ENCODE results near the gene SAMD4B.
"Not testable (repeated sequence)": the region's sequence is repeated elsewhere in the genome, so short reads cannot be mapped to it uniquely, and the experiment has no call there.

SAMD4B gene

DNA sequence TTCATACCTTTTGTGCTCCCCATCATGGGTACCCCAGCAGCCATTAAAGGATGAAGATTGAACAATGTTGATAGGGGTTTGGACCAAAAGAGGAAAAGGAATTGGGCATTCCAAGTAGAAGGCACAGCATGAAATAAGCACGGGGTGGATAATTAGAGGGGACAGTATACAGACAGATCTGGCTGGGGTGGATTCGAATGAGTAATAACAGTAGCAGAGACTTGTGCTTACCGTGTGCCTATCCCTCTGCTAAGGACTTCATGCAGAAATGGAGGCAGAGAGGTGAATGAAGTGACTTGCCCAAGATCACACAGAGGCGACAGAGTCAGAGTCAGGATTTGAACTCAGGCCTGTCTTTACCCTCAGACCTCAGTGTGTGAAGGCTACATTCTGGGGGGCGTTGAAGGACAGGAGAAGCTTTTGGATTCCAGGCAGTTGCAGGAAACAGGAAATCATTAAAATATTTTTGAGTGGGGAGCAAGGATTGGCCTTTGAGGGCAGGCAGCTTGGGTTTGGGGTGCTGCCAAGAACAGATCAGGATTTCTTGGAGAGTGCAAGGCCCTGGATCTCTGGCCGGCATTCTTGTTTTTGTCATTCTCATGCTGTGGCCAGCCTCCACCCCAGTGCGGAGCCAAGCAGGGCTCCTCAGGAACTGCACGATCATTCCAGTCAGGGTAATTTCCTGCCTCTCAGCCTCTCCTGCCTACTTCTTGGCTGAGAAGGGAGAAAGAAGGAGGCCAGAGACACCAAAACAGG, 30.0 kb downstream of the SAMD4B start:
- DNase-seq, result no peak

- no peak for DNase-seq
These were observed 30.7 kb downstream of the SAMD4B start for GRCh38 chr19:39372941-39373340.

DNA sequence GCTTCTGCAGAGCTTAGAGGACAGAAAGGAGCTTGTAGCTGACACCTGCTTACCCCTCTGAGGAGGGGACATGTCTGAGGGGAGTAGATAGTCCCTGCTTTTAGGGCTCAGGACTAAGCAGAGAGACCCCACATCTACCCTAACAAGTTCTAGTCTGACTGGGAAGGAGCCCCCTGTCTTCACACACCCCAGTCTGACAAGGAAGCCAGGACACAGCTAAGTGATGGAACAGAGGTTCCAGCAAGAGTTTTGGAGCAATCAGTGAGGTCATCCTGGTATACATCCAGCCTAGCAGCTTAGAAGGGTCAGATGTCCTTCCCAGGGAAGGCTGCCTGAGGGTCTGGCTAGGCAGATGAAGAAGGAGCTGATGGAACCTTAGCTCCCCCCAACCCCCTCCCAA, 33.7 kb downstream of the SAMD4B start:
- no peak for DNase-seq

DNA sequence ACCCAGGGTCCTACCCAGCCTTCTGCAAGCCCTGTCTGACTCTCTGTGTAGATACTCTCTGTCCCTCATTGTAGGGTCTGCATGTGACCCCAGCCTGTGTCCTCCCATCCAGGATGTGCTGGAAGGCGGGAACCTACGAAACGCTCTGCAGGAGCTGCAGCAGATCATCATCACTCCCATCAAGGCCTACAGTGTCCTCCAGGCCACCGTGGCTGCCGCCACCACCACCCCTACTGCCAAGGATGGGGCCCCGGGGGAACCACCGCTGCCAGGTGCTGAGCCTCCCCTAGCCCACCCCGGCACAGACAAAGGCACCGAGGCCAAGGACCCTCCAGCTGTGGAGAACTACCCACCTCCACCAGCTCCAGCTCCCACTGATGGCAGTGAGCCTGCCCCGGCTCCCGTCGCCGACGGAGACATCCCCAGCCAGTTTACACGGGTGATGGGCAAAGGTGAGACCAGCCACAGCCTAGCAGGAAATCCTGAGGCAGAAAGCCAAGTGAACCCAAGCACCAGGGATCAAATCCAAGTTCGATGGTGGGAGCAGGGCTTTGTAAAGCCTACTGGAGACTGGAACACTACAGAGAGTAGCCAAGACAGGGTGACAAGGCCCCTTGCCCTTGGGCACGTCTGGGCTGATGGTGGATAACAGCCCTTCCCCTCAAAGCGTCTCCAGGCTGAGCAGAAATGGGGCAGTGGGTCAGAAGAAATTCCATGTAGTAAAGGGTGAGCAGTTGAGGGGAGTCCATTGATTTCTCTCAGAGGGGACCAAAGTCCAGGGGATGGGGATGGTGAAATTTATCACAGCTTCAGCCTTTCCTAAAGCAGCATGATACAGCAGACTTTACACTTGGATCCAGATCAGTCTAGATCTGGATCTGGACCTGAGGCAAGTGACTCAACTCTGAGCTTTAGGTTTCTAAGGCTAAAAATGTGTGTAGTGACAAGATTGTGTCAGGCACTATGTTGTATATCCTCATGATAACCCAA, 35.4 kb downstream of the SAMD4B start:
- DNase-seq, result no peak

DNA sequence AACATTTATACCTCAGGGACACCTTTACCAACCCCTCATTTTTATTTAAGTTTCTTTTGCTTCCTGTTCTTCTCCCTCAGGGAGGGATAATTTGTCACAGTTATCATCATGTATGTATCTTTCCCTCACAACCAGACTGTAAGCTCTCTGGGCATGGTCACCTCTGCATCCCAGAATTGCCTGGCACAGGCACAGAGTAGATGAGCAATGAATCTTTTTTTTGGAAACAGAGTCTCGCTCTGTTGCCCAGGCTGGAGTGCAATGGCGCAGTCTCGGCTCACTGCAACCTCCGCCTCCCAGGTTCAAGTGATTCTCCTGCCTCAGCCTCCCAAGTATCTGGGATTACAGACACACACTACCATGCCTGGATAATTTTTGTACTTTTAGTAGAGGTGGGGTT, 37.1 kb downstream of the SAMD4B start:
- DNase-seq, result not testable (repeated sequence)

- DNase-seq, result no peak
These were observed 37.7 kb downstream of the SAMD4B start for GRCh38 chr19:39379865-39380396.

GRCh38 chr19:39380521-39381502, 38.6 kb downstream of the SAMD4B start:
- DNase-seq, result no peak

- no peak for DNase-seq
These were observed 39.8 kb downstream of the SAMD4B start for GRCh38 chr19:39381910-39382611.

DNA sequence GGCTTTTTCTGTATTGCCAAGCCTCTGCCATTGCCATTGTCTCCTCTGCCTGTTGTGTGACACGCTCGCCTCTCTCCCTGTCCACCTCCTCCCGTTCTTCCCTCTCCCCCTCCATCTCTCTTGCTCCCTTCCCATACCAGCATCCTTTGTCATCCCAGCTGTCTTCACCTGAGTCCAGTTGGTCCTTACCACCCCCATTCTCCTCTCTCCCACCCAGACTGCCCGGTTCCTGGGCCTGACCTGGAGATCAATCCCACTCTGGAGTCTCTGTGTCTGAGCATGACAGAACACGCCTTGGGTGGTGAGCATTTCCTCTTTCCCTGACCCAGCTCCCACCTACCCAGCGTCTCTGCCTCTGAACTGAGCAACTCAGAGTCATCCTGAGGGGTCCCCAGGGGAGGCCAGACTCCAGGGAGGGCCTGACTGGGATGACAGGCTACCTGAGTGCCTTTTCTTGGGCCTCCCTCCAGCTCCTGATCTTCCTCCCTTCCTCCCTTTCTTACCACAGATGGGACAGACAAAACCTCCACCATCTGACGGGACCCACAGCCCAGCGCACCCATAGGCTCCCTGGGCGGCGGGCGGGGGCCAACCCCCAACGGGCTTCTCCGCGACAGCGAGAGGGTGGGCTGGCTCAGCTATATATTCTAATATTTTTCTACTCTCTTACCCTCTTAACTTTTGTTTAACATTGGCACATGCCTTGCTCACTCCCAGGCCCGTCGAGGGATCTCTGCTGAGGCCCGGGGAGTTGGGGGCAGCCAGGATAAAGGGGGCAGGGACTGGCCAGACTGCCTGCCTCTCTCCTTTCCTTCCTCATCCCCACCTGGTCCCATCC, 41.0 kb downstream of the SAMD4B start:
- no peak for DNase-seq

- no peak for DNase-seq
These were observed 42.8 kb downstream of the SAMD4B start for GRCh38 chr19:39384839-39385568.

- no peak for DNase-seq
These were observed 43.6 kb downstream of the SAMD4B start for GRCh38 chr19:39385629-39386411.

GRCh38 chr19:39386557-39386956, 44.3 kb downstream of the SAMD4B start:
- DNase-seq, result no peak

DNA sequence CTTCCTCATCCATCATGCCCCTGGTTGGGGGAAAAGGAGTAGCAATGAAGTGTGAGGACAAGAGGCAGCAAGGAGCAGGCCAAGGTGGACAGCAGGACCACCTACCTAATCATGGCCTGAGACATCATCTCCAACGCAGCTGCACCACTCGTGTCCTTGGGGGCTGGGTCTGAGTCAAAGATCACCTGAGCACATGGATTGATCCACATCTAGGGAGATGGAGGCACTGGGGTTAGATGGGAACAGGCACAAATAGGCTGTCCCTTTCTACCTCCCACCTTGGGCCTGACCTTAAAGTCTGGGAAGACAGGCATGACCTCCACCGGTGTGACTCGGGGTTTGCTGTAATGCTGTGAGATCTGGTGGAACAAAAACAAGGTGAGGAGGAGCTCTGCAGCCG, 46.4 kb downstream of the SAMD4B start:
- no peak for DNase-seq

- no peak for DNase-seq
These were observed 47.6 kb downstream of the SAMD4B start for GRCh38 chr19:39389631-39390414.

DNA sequence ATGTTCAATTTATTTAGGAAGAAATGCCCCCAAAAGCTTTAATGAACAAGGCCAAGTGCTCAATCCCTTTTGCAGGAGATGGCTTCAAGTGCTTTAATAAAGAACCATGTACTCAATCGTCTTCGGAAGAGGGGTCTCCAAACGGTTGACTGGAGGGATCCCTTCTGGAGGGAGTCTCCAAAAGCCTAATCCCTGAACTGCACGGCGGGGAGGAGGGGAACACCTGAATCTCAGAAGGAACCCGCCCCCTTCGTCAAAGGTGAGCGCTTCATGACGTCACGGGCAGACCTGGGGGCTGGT, 48.2 kb downstream of the SAMD4B start:
- no peak for DNase-seq

GRCh38 chr19:39390751-39391437, 48.7 kb downstream of the SAMD4B start, which contains the start of the genes MED29 and PAF1:
TSS of gene MED29 (plus strand) at chr19:39391378. CDS start at chr19:39391423, 45 bp downstream.
TSS of gene PAF1 (minus strand) at chr19:39391106. CDS start at chr19:39390864, 242 bp downstream.
- DNase-seq, result peak; percentile 99

Data from NCI-H1105 (cell line).